HCT116 (cell line): ENCODE results near the gene PTRHD1. TPM values are rescaled to one million over a fixed set of nuclear protein-coding genes. Genes with fewer than 3 reads are reported as not detected.

Experiments used
- ATAC-seq: fragments of 200-7000 bp; cut with Tn5 transposase; 2 replicates; pipeline ENCODE4 v1.9.1; 2020; ENCODE audit warnings: mild to moderate bottlenecking, moderate library complexity
- BruUV-seq: library from RNA; stranded (reverse); fragments of 400-500 nt; replicated peaks from 2 replicates; lab custom pipeline; 2021; lab: Mats Ljungman, UMichigan
- CTCF ChIA-PET: fragments of 300-600 bp; sonication (Branson Sonifier 250); formaldehyde crosslinking; loops from one replicate; lab custom pipeline; 2021; ENCODE audit warnings: antibody characterized with exemption; lab: Charles Lee
- POLR2A ChIA-PET: fragments of 300-600, 350-600 bp; sonication (Branson Sonifier 250); formaldehyde crosslinking; loops from one replicate; lab custom pipeline; 2021; ENCODE audit warnings: antibody characterized with exemption; lab: Charles Lee
- RAD21 ChIA-PET, 2 experiments: fragments of 300-600 bp; sonication (Branson Sonifier 250); formaldehyde crosslinking; loops; one replicate each; lab custom pipeline; 2023; ENCODE audit warnings: low total read pairs in 2 of 2; ENCODE audit not compliant: uncharacterized antibody in 2 of 2, unreplicated experiment in 2 of 2, low non-redundant PET in 1 of 2; lab: Charles Lee
- DNase-seq: peaks from one replicate; pipeline ENCODE4 v3.0.0-alpha.2; 2010; ENCODE audit warnings: low read depth, low spot score
- H2AFZ ChIP-seq: fragments of 200-600 bp; shearing (Covaris generic), sonication (generic); 2 replicates; pipeline ENCODE4 v1.6.1; 2017; ENCODE audit warnings: low read depth, mixed run types, mixed read lengths, antibody characterized with exemption, low read length; ENCODE audit not compliant: poor library complexity, severe bottlenecking
- H3K27ac ChIP-seq: 2 replicates; pipeline ENCODE4 v1.5.1; 2012; ENCODE audit warnings: low read depth, low read length
- H3K27me3 ChIP-seq: fragments of 200-600 bp; sonication (generic); 2 replicates; pipeline ENCODE4 v1.6.1; 2016; ENCODE audit warnings: mixed run types, low read length, mixed read lengths; ENCODE audit not compliant: insufficient read depth
- H3K36me3 ChIP-seq, 2 experiments: fragments of 200-500 bp in 1 of 2; fragments of 200-600 bp in 1 of 2; sonication (Bioruptor generic) in 1 of 2; sonication (generic) in 1 of 2; 2 replicates each; pipeline versions ENCODE4 v1.5.1 to v1.6.1; 2014 to 2016; ENCODE audit warnings: low read length in 2 of 2, inconsistent platforms in 1 of 2, mixed read lengths in 1 of 2, mixed run types in 1 of 2; ENCODE audit not compliant: insufficient read depth in 2 of 2, control insufficient read depth in 1 of 2
- H3K4me1 ChIP-seq, 2 experiments: fragments of 200-600 bp in 1 of 2; sonication (generic) in 1 of 2; 2 replicates each; pipeline versions ENCODE4 v1.5.1 to v1.6.1; 2012 to 2017; ENCODE audit warnings: low read length in 2 of 2, inconsistent platforms in 1 of 2, mild to moderate bottlenecking in 1 of 2, mixed read lengths in 1 of 2, mixed run types in 1 of 2, moderate library complexity in 1 of 2; ENCODE audit not compliant: insufficient read depth in 2 of 2, control insufficient read depth in 1 of 2
- H3K4me2 ChIP-seq: fragments of 200-600 bp; sonication (generic); 2 replicates; pipeline ENCODE4 v1.6.1; 2017; ENCODE audit warnings: mixed run types, low read length, mixed read lengths
- H3K4me3 ChIP-seq, 2 experiments: fragments of 200-600 bp in 1 of 2; sonication (generic) in 1 of 2; replicated peaks in 1 of 2; 2 replicates each; pipeline ENCODE4 v1.5.1; 2011 to 2016; ENCODE audit warnings: low read length in 2 of 2, control low read depth in 1 of 2, low read depth in 1 of 2, mild to moderate bottlenecking in 1 of 2, mixed read lengths in 1 of 2, mixed run types in 1 of 2
- H3K79me2 ChIP-seq: fragments of 200-600 bp; sonication (generic); 2 replicates; pipeline ENCODE4 v1.6.1; 2017; ENCODE audit warnings: mild to moderate bottlenecking, mixed run types, low read length, moderate library complexity, mixed read lengths; ENCODE audit not compliant: insufficient read depth
- H3K9ac ChIP-seq: fragments of 200-600 bp; sonication (generic); 2 replicates; pipeline ENCODE4 v1.6.1; 2016; ENCODE audit warnings: low read length, mixed read lengths
- H3K9me2 ChIP-seq: fragments of 200-600 bp; sonication (generic), shearing (Covaris generic); 2 replicates; pipeline ENCODE4 v1.6.1; 2017; ENCODE audit warnings: mixed run types, mild to moderate bottlenecking, moderate library complexity; ENCODE audit not compliant: insufficient read depth
- H3K9me3 ChIP-seq, 2 experiments: fragments of 200-500 bp in 1 of 2; fragments of 200-600 bp in 1 of 2; sonication (Bioruptor generic) in 1 of 2; sonication (generic) in 1 of 2; 2 replicates each; pipeline ENCODE4 v1.6.1; 2014 to 2017; ENCODE audit warnings: low read length in 2 of 2, mixed read lengths in 2 of 2, inconsistent platforms in 1 of 2, low read depth in 1 of 2, mild to moderate bottlenecking in 1 of 2, mixed run types in 1 of 2, moderate library complexity in 1 of 2; ENCODE audit not compliant: control insufficient read depth in 1 of 2, insufficient read depth in 1 of 2
- H4K20me1 ChIP-seq: fragments of 200-600 bp; sonication (generic), shearing (Covaris generic); 2 replicates; pipeline ENCODE4 v1.6.1; 2017; ENCODE audit warnings: mixed run types, mild to moderate bottlenecking, moderate library complexity; ENCODE audit not compliant: insufficient read depth
- CTCF ChIP-seq, 3 experiments: fragments of 200-600 bp in 1 of 3; sonication (generic) in 1 of 3; IDR thresholded peaks in 2 of 3; conservative IDR thresholded peaks in 1 of 3; 2 replicates each; pipeline ENCODE4 v1.5.1; 2012 to 2017; ENCODE audit warnings: low read depth in 2 of 3, low read length in 2 of 3, antibody characterized with exemption in 1 of 3, borderline replicate concordance in 1 of 3, control low read depth in 1 of 3, mild to moderate bottlenecking in 1 of 3, mixed read lengths in 1 of 3, mixed run types in 1 of 3, moderate library complexity in 1 of 3; ENCODE audit not compliant: insufficient read depth in 1 of 3
- ELF1 ChIP-seq: IDR thresholded peaks from 2 replicates; pipeline ENCODE4 v1.6.1; 2012; ENCODE audit warnings: low read depth, borderline replicate concordance
- FOSL1 ChIP-seq: IDR thresholded peaks from 2 replicates; pipeline ENCODE4 v1.6.1; 2012; ENCODE audit warnings: low read depth
- MAX ChIP-seq: IDR thresholded peaks from 2 replicates; pipeline ENCODE4 v1.6.1; 2012
- POLR2A ChIP-seq: IDR thresholded peaks from 2 replicates; pipeline ENCODE4 v1.7.0; 2011; ENCODE audit warnings: borderline replicate concordance; ENCODE audit not compliant: insufficient read depth, insufficient read length; ENCODE audit errors: extremely low read depth
- RAD21 ChIP-seq: IDR thresholded peaks from 2 replicates; pipeline ENCODE4 v1.6.1; 2012; ENCODE audit warnings: low read depth, mild to moderate bottlenecking
- SIN3A ChIP-seq: IDR thresholded peaks from 2 replicates; pipeline ENCODE4 v1.6.1; 2012; ENCODE audit warnings: low read depth
- SRF ChIP-seq: IDR thresholded peaks from 2 replicates; pipeline ENCODE4 v1.6.1; 2012; ENCODE audit warnings: low read depth
- TCF7L2 ChIP-seq: IDR thresholded peaks from 2 replicates; pipeline ENCODE4 v1.7.0; 2011; ENCODE audit warnings: borderline replicate concordance, inconsistent platforms; ENCODE audit not compliant: insufficient read depth, insufficient read length; ENCODE audit errors: extremely low read depth
- YY1 ChIP-seq: IDR thresholded peaks from 2 replicates; pipeline ENCODE4 v1.6.1; 2011; ENCODE audit warnings: low read length, low read depth, moderate library complexity, mild to moderate bottlenecking; ENCODE audit not compliant: insufficient replicate concordance; ENCODE audit errors: extremely low read depth
- ZBTB33 ChIP-seq: IDR thresholded peaks from 2 replicates; pipeline ENCODE4 v1.6.1; 2011; ENCODE audit warnings: mild to moderate bottlenecking, low read length, moderate library complexity; ENCODE audit not compliant: insufficient replicate concordance; ENCODE audit errors: extremely low read depth
- ZFX ChIP-seq: fragments of 450-650 bp; IDR thresholded peaks from 2 replicates; pipeline ENCODE4 v1.6.1; 2017
- intact Hi-C: fragments of 100-400 bp; cut with micrococcal nuclease; formaldehyde crosslinking; loops from 2 replicates; pipeline ENCODE4 v1.10.0; 2022
- total RNA-seq: library from RNA; stranded (reverse); gene quantifications from one replicate; pipeline ENCODE4 v1.2.1, GENCODE V29; 2021; ENCODE audit not compliant: unreplicated experiment

Gene PTRHD1
- total RNA-seq, 1 experiment from 2014 or later = 24.3 TPM

GRCh38 chr2:24837996-24838513 is 44.9 kb upstream of the PTRHD1 start:
- ChIA-PET CTCF (no interaction called here), POLR2A (no interaction called here), RAD21 (no interaction called here)
- Histone ChIP-seq H4K20me1 (no peaks in the 10 kb centered on the region), H2AFZ (no peak overlapping the region), H3K9me3 (no peaks in the 10 kb centered on the region), H3K9ac (no peak overlapping the region), H3K4me3 (no peak overlapping the region), H3K36me3 (peaks cover 0 to 19% of the 10 kb centered on the region in 2 experiments; a peak in 3 of 4 replicates), H3K27me3 (no peaks in the 10 kb centered on the region), H3K9me2 (no peaks in the 10 kb centered on the region), H3K27ac (no peak overlapping the region), H3K4me1 (peaks cover 0 to 17% of the 10 kb centered on the region in 2 experiments; a peak in 2 of 4 replicates), H3K4me2 (no peak overlapping the region), H3K79me2 (no peaks in the 10 kb centered on the region)
- ATAC-seq = no peak
- no peak for DNase-seq
- intact Hi-C loops = no loop called here
- TF ChIP-seq CTCF (IDR thresholded peaks at IDR 0.05 in 2 of 3, conservative IDR thresholded peaks at IDR 0.05 in 1 of 3; ENCODE audit: borderline replicate concordance in 1 of 3, insufficient read depth in 1 of 3, low read depth in 2 of 3, low read length in 2 of 3) = no peak
- TF ChIP-seq SRF = no peak
- no peak for TF ChIP-seq ZBTB33
- TF ChIP-seq SIN3A = no peak
- TF ChIP-seq ELF1 = no peak
- no peak for TF ChIP-seq RAD21
- TF ChIP-seq MAX = no peak
- no peak for TF ChIP-seq YY1
- no peak for TF ChIP-seq FOSL1
- no peak for TF ChIP-seq TCF7L2
- TF ChIP-seq ZFX = no peak
- TF ChIP-seq POLR2A = no peak
- BruUV-seq = no TSS peak
